GM13976 (cell line): ENCODE results near the gene IAH1.

ENCODE experiments used
- DNase-seq: peaks from one replicate; pipeline ENCODE4 v3.0.0; 2012; ENCODE audit warnings: low spot score
- in situ Hi-C: fragments of 300-500 bp; cut with MboI; formaldehyde crosslinking; loops from one replicate; pipeline ENCODE4 v1.12.0; 2022; ENCODE audit warnings: low sequenced_read_pairs, mixed read lengths, inconsistent platforms; ENCODE audit not compliant: unreplicated experiment
- TF ChIP-seq, protein P1 (sequence below): IDR thresholded peaks from 2 replicates; pipeline ENCODE4 v1.5.1; 2012; ENCODE audit warnings: borderline replicate concordance, mild to moderate bottlenecking; ENCODE audit not compliant: insufficient read depth; ENCODE audit errors: extremely low read depth, missing control alignments, control extremely low read depth

IAH1 gene, protein sequence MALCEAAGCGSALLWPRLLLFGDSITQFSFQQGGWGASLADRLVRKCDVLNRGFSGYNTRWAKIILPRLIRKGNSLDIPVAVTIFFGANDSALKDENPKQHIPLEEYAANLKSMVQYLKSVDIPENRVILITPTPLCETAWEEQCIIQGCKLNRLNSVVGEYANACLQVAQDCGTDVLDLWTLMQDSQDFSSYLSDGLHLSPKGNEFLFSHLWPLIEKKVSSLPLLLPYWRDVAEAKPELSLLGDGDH

DNA sequence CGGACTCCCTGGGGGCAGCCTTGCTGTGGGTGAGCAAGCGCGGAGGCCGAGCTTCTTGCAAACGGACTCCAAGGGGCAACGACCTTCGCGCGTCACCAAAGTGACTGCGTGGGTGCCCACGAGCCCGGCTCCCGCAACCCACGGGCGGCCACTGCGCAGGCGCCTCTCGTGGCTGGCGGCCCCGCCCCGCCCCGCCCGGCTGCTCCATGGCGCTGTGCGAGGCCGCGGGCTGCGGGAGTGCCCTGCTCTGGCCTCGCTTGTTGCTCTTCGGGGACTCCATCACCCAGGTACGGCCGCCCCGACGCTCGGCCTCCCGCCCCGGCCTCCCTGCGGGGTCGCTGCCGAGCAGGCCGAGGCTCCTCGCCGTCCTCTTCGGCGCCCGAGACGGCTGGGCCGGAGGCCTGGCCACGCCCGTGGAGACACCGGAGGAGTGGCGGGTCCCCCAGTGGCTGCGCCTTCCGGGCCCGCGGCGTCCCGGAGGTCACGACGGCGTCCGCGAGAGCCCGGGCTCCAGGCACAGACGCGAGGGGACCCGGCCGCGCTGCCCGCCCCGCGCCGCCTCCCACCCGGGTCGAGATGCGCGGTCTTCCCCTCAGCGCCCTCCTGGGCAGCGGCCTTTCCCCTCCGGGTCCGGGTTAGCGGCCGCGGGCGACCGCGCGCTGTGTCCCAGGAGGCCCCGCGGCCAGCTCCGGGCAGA, at the start of gene IAH1:
IAH1 (plus strand) TSS at position 191 of the 697 bp plus-strand sequence; CDS start at position 207, 16 bp downstream.
- TF ChIP-seq, protein P1, sequence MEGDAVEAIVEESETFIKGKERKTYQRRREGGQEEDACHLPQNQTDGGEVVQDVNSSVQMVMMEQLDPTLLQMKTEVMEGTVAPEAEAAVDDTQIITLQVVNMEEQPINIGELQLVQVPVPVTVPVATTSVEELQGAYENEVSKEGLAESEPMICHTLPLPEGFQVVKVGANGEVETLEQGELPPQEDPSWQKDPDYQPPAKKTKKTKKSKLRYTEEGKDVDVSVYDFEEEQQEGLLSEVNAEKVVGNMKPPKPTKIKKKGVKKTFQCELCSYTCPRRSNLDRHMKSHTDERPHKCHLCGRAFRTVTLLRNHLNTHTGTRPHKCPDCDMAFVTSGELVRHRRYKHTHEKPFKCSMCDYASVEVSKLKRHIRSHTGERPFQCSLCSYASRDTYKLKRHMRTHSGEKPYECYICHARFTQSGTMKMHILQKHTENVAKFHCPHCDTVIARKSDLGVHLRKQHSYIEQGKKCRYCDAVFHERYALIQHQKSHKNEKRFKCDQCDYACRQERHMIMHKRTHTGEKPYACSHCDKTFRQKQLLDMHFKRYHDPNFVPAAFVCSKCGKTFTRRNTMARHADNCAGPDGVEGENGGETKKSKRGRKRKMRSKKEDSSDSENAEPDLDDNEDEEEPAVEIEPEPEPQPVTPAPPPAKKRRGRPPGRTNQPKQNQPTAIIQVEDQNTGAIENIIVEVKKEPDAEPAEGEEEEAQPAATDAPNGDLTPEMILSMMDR: no peak
- peak; percentile 91 for DNase-seq

DNA sequence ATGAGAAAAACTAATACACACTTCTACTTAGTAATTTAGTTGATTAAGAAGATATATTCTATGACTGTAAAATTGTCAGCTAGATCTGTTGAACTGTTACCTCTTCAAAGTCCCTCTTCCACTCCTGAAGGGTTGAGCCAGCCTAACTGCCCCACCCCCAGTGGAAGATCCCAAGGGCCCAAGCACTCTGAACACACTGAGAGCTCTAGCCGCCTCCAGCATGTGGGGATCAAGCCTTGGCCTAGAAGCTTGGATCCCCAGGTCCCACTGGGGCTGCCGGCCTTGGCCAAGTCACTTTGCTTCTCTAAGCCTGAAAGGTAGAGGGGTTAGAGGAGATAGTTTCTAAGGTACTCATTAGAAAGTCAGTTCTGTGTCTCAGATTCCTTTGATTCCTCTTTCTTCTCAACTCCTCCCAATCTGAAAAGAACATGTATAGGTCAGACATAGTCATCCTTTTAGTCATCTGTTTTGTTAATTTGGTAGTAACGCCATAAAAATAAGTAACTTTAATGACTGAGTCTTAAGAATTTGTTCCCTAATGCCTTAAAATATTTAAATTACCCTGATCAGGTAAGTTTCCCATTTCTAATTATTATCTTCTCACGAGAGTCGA, 45.3 kb upstream of the IAH1 start:
- no peak for DNase-seq
- TF ChIP-seq, protein P1: no peak
- in situ Hi-C loops: no loop called here

More for the DNA sequence above, at the start of gene IAH1:
- in situ Hi-C loops: no loop called here

DNA sequence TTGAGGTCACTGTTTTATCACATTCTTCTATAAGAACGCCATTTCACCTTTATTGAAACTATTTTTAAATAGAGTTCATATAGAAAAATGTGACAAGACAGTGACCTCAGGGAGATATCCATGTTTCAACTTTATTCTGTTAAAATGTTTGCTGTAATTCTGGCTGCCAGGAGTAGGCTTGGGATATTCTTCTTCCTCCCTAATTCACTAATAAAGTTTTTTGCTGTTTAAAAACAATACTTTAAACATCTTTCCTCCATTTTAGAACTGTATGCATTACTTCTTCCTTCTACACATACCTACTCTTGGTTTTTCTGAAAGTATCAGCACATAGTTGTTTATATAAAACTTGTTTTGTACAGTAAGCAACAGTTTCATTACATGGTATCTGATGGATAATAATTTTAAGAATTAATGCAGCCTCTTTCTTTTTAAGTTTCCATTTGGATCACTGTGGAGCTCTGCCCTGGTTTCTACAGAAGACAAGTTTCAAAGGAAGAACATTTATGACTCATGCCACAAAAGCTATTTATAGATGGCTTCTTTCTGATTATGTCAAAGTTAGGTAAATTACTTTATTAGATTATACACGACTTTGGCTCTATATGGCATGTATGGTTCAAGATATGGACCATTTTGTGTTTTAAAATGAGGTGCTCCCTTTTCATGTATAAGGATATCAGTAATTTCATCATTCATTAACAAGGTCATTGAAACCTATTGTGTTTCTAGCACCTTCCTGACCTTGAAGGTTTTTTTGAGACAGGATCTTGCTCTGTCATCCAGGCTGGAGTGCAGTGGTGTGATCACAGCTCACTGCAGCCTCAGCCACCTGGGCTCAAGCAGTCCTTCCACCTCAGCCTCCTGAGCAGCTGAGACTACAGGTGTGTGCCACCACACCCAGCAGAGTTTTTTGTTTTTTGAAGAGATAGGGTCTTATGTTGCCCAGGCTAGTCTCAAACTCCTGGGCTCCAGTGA, 43.7 kb upstream of the IAH1 start:
- DNase-seq: no peak
- TF ChIP-seq, protein P1: no peak
- in situ Hi-C loops: no loop called here

DNA sequence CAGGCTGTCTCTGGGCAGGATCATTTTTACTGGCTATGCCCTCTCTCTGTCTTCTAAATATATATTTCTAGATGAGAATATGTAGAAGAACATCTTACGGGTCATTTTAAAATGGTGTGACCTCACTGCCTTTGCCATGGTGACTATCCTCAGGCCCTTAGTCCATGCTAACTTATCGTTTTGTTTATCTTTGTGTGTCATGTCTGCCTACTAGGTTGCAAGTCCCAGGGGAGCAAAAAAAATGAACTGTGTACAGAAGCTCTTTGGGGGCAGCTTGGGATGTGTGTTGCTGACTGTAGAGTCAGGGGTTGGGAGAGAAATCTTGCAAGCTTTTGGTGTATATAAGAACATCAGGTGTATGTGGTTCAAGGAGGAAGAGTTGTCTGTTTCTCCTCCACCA, 39.9 kb upstream of the IAH1 start:
- TF ChIP-seq, protein P1: no peak
- DNase-seq: no peak
- in situ Hi-C loops: no loop called here

DNA sequence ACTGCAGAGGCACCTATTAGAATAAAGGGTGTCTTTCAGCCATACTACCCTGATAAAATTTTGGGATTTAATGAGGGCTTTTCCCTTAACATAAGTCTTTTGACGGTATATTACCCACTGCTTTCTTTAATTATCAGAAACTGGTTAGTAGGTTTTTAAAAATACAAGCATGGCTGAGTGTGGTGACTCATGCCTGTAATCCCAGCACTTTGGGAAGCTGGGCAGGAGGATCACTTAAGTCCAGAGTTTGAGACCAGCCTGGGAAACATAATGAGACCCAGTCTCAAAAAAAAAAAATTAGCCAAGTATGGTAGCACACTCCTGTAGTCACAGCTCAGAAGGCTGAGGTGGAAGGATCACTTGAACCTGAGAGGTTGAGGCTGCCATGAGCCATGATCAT, 34.8 kb upstream of the IAH1 start:
- in situ Hi-C loops: no loop called here
- no peak for DNase-seq
- TF ChIP-seq, protein P1: no peak
